ENCODE data around the gene CCDC92B. TPM values are rescaled to one million over a fixed set of nuclear protein-coding genes. Genes with fewer than 3 reads are reported as not detected.

CCDC92B gene
- total RNA-seq, 4 donors from 2014 or later, result 0.48 to 0.82 (median 0.75) TPM; not detected in 1

DNA sequence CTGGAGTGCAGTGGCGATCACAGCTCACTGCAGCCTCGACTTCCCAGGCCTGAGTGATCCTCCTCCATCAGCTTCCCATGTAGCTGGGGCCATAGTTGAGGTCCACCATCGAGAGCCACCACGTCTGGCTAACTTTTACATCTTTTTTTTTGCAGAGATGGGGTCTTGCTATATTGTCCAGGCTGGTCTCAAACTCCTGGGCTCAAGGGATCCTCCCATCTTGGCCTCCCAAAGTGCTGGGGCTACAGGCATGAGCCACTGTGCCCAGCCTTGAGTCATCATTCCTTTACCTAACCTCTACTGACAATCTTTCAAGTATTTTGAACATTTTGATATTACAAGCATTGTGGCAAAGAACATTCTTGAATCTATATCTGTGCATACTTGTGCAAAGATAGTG, 9.4 kb upstream of the CCDC92B start:
- TF ChIP-seq EP300 (IDR thresholded peaks at IDR 0.05; ENCODE audit: low read depth) (no peak), POLR2AphosphoS5 (IDR thresholded peaks at IDR 0.05) (no peak), POLR2A (IDR thresholded peaks at IDR 0.05) (no peak)
- TF ChIP-seq, protein P1, sequence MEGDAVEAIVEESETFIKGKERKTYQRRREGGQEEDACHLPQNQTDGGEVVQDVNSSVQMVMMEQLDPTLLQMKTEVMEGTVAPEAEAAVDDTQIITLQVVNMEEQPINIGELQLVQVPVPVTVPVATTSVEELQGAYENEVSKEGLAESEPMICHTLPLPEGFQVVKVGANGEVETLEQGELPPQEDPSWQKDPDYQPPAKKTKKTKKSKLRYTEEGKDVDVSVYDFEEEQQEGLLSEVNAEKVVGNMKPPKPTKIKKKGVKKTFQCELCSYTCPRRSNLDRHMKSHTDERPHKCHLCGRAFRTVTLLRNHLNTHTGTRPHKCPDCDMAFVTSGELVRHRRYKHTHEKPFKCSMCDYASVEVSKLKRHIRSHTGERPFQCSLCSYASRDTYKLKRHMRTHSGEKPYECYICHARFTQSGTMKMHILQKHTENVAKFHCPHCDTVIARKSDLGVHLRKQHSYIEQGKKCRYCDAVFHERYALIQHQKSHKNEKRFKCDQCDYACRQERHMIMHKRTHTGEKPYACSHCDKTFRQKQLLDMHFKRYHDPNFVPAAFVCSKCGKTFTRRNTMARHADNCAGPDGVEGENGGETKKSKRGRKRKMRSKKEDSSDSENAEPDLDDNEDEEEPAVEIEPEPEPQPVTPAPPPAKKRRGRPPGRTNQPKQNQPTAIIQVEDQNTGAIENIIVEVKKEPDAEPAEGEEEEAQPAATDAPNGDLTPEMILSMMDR (IDR thresholded peaks at IDR 0.05), result no peak
- intact Hi-C loops (cut with DNase I; ENCODE audit: low total_unique reads), result no loop called here
- Histone ChIP-seq H3K9me3 (no peaks in the 10 kb centered on the region), H3K27ac (no peak overlapping the region), H3K27me3 (peaks cover 48% of the 10 kb centered on the region), H3K4me3 (no peak overlapping the region), H3K36me3 (no peaks in the 10 kb centered on the region), H3K4me1 (peaks cover 0 to 10% (median 6%) of the 10 kb centered on the region in 4 donors)
- in situ Hi-C loops (cut with MboI; ENCODE audit: low pct_ligation_motif_present in 1 of 4, low pct_unique_long_range_greater_than_20kb in 1 of 4, low sequenced_read_pairs in 3 of 4), result no loop called here
- DNase-seq, result no peak
- 60 to 80% methylated on average over 1 to 4 of the region's 4 CpGs for WGBS, 2 donors (ENCODE audit: low coverage in 1 of 2)

DNA sequence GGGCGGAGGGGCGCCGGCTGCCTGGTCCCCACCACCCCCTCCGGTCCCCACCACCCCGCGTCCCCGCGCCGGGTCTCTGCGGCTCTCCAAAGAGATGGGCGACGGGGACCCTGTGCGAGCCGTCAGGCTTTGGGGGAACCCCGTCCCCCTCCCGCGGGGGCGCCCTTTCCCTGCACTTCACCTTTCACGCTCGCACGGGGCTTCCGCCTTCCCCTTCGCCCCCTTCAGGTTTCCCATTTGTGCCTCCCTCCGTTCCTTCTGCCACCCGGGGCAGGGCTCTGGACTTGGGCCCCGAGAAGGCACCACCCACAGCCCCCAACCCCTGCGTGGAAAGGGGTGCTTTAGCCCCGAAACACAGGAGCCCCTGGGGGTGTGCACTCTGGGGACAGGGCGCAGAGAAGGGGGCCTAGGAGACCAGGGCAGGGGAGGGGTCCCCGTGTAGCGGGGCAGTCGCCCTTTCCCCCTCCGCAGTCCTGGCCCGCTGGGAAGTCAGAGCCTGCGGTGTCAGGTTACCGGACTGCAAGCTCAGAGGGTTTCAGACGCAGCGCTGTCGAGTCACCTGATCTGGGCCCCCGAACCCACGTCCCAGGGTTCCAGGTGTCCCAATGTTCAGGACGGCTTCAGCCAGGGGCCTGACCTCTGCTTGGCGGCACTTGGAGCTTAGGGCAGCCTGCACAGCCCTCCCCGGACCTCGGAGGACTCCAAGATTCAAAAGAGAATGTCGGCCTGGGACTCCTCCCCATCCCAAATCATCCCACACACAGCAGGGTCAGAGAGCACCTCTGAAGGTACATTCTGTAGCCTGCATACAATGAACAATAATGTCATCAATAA, 6.7 kb upstream of the CCDC92B start:
- H3K4me1 ChIP-seq, result peaks cover 0 to 10% (median 6%) of the 10 kb centered on the region in 4 donors
- peak overlapping the region in 3 of 4 donors; percentile 69 to 72 (median 71) for H3K27ac ChIP-seq
- no peaks in the 10 kb centered on the region for H3K9me3 ChIP-seq
- DNase-seq, result no peak
- in situ Hi-C loops (cut with MboI; ENCODE audit: low pct_ligation_motif_present in 1 of 4, low pct_unique_long_range_greater_than_20kb in 1 of 4, low sequenced_read_pairs in 3 of 4) (no loop called here), intact Hi-C loops (cut with DNase I; ENCODE audit: low total_unique reads) (no loop called here)
- TF ChIP-seq POLR2AphosphoS5 (IDR thresholded peaks at IDR 0.05) (no peak), POLR2A (IDR thresholded peaks at IDR 0.05) (no peak), EP300 (IDR thresholded peaks at IDR 0.05; ENCODE audit: low read depth) (no peak)
- TF ChIP-seq, protein P1 (IDR thresholded peaks at IDR 0.05), result no peak
- H3K27me3 ChIP-seq, result peaks cover 64% of the 10 kb centered on the region
- H3K36me3 ChIP-seq, result no peaks in the 10 kb centered on the region
- peak overlapping the region in 3 of 4 donors; percentile 45 to 61 (median 56) for H3K4me3 ChIP-seq
- 10% methylated on average over 40 of the region's 46 CpGs; no CpG with 5 or more reads in 1 of the 2 donors for WGBS, 2 donors (ENCODE audit: low coverage in 1 of 2)

DNA sequence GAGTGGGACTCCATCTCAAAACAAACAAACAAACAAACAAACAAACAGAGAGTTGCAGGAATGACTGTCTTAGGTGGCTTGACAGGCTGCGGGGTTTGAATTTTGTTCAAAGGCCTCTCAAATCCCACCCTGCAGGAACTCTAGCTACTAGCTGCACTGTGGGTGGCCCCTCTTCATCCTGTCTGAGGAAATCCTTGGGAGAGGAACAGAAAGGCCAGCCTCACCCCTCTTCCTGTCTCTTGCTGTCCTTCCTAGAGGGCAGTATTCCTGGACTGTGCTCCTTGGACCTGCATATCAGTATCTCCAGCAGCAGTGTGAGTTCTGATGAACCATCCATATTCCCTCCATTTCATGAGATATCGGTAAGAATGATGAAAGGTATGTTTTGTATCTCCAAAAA, 2.0 kb upstream of the CCDC92B start:
- Histone ChIP-seq H3K36me3 (no peaks in the 10 kb centered on the region), H3K4me3 (no peak overlapping the region), H3K4me1 (peaks cover 0 to 20% (median 13%) of the 10 kb centered on the region in 4 donors), H3K27me3 (peaks cover 71% of the 10 kb centered on the region), H3K9me3 (no peaks in the 10 kb centered on the region), H3K27ac (no peak overlapping the region)
- in situ Hi-C loops (cut with MboI; ENCODE audit: low pct_ligation_motif_present in 1 of 4, low pct_unique_long_range_greater_than_20kb in 1 of 4, low sequenced_read_pairs in 3 of 4) (no loop called here), intact Hi-C loops (cut with DNase I; ENCODE audit: low total_unique reads) (no loop called here)
- TF ChIP-seq POLR2A (IDR thresholded peaks at IDR 0.05) (no peak), EP300 (IDR thresholded peaks at IDR 0.05; ENCODE audit: low read depth) (no peak), POLR2AphosphoS5 (IDR thresholded peaks at IDR 0.05) (no peak)
- TF ChIP-seq, protein P1 (IDR thresholded peaks at IDR 0.05), result no peak
- no peak for DNase-seq
- WGBS, 2 donors (ENCODE audit: low coverage in 1 of 2), result 90% methylated on average over 2 of the region's 2 CpGs; no CpG with 5 or more reads in 1 of the 2 donors

DNA sequence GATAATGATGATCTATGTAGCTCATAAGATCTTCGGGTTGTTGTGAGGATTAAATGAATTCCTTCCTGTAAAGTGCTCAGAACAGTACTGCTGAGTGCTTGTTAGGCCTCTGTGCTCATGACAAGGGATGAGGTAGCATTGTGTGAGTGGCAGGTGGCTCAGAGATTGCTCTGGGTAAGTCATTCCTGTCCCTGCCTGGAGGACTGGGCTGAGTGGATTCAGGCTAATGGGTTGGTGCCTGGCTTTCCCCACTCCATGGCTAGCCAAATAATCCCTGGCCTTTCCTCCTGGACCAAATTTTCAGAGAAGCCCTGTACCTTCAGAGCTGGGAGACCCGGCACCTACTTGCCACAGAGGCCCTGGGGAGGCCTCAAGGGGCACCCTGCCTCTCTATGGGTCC, 1.3 kb upstream of the CCDC92B start:
- no peak for TF ChIP-seq POLR2AphosphoS5 (IDR thresholded peaks at IDR 0.05)
- no peak for TF ChIP-seq POLR2A (IDR thresholded peaks at IDR 0.05)
- TF ChIP-seq EP300 (IDR thresholded peaks at IDR 0.05; ENCODE audit: low read depth), result no peak
- TF ChIP-seq, protein P1 (IDR thresholded peaks at IDR 0.05), result no peak
- Histone ChIP-seq H3K27ac (no peak overlapping the region), H3K9me3 (no peaks in the 10 kb centered on the region), H3K4me1 (peaks cover 0 to 13% (median 8%) of the 10 kb centered on the region in 4 donors), H3K4me3 (no peak overlapping the region), H3K36me3 (no peaks in the 10 kb centered on the region), H3K27me3 (peaks cover 71% of the 10 kb centered on the region)
- intact Hi-C loops (cut with DNase I; ENCODE audit: low total_unique reads), result no loop called here
- no peak for DNase-seq
- WGBS, 2 donors (ENCODE audit: low coverage in 1 of 2), result 39% methylated on average over 2 of the region's 2 CpGs; no CpG with 5 or more reads in 1 of the 2 donors
- in situ Hi-C loops (cut with MboI; ENCODE audit: low pct_ligation_motif_present in 1 of 4, low pct_unique_long_range_greater_than_20kb in 1 of 4, low sequenced_read_pairs in 3 of 4), result no loop called here

Measured in transverse colon (tissue), 4 donors.